H1 (cell line): ENCODE data around the gene APAF1. TPM values are rescaled to one million over a fixed set of nuclear protein-coding genes. Genes with fewer than 3 reads are reported as not detected.

ENCODE experiments used
- CTCF ChIA-PET: fragments of 300-600 bp; sonication (Branson Sonifier 250); formaldehyde crosslinking; loops from one replicate; lab custom pipeline; 2021; ENCODE audit not compliant: partially characterized antibody; lab: Charles Lee
- POLR2A ChIA-PET: fragments of 300-600 bp; sonication (Branson Sonifier 250); formaldehyde crosslinking; loops from one replicate; lab custom pipeline; 2021; ENCODE audit warnings: inconsistent platforms; ENCODE audit not compliant: partially characterized antibody; lab: Charles Lee
- DNase-seq, 2 experiments: peaks; one replicate each; pipeline versions ENCODE4 v3.0.0 to v3.0.0-alpha.2; 2010 to 2022; ENCODE audit warnings: low spot score in 2 of 2, low read depth in 1 of 2, mixed read lengths in 1 of 2
- FAIRE-seq: peaks from 2 replicates; lab custom pipeline; 2011; peaks lifted over from hg19 to GRCh38; lab: Jason Lieb, UNC
- H2AFZ ChIP-seq: 2 replicates; pipeline ENCODE4 v1.8.1; 2012; ENCODE audit warnings: low read length, inconsistent platforms
- H2AK5ac ChIP-seq: 2 replicates; pipeline ENCODE4 v1.6.1; 2013; ENCODE audit warnings: low read depth, low read length
- H2BK120ac ChIP-seq: replicated peaks from 2 replicates; pipeline ENCODE3; 2013; ENCODE audit warnings: low read depth, low read length, inconsistent platforms
- H2BK12ac ChIP-seq: 2 replicates; pipeline ENCODE4 v1.6.1; 2013; ENCODE audit warnings: low read depth, low read length
- H2BK15ac ChIP-seq: 2 replicates; pipeline ENCODE4 v1.6.1; 2013; ENCODE audit warnings: low read length
- H2BK20ac ChIP-seq: 2 replicates; pipeline ENCODE4 v1.6.1; 2013; ENCODE audit warnings: low read length
- H2BK5ac ChIP-seq: 2 replicates; pipeline ENCODE4 v1.6.1; 2013; ENCODE audit warnings: low read depth, low read length
- H3K14ac ChIP-seq: 2 replicates; pipeline ENCODE4 v1.6.1; 2013; ENCODE audit warnings: inconsistent platforms; ENCODE audit not compliant: insufficient read length
- H3K18ac ChIP-seq: 2 replicates; pipeline ENCODE4 v1.6.1; 2013; ENCODE audit warnings: low read length; ENCODE audit errors: extremely low read depth
- H3K23ac ChIP-seq: 2 replicates; pipeline ENCODE4 v1.6.1; 2013; ENCODE audit warnings: inconsistent platforms; ENCODE audit not compliant: insufficient read length
- H3K23me2 ChIP-seq: 2 replicates; pipeline ENCODE4 v1.6.1; 2013; ENCODE audit warnings: low read depth, low read length
- H3K27ac ChIP-seq: 2 replicates; pipeline ENCODE4 v1.6.1; 2011; ENCODE audit warnings: low read depth, low read length, inconsistent platforms
- H3K27me3 ChIP-seq, 4 experiments: replicated peaks in 1 of 4; 1 replicate in 1 of 4; 2 replicates in 3 of 4; pipeline versions ENCODE4 v1.6.1 to v1.8.1; 2011 to 2013; ENCODE audit warnings: low read length in 3 of 4, mild to moderate bottlenecking in 3 of 4, inconsistent platforms in 2 of 4, mixed read lengths in 2 of 4, moderate library complexity in 1 of 4; ENCODE audit not compliant: control insufficient read depth in 3 of 4, insufficient read depth in 3 of 4; ENCODE audit errors: extremely low read depth in 1 of 4
- H3K36me3 ChIP-seq, 4 experiments: 2 replicates each; pipeline versions ENCODE4 v1.6.1 to v1.8.1; 2011 to 2013; ENCODE audit warnings: mild to moderate bottlenecking in 4 of 4, low read length in 3 of 4, moderate library complexity in 2 of 4, control low read depth in 1 of 4, inconsistent platforms in 1 of 4; ENCODE audit not compliant: insufficient read depth in 4 of 4, control insufficient read depth in 2 of 4
- H3K4ac ChIP-seq: replicated peaks from 2 replicates; pipeline ENCODE3; 2013; ENCODE audit warnings: low read length, low read depth, mixed read lengths, inconsistent platforms; ENCODE audit not compliant: insufficient read length
- H3K4me1 ChIP-seq, 4 experiments: replicated peaks in 1 of 4; 1 replicate in 1 of 4; 2 replicates in 3 of 4; pipeline versions ENCODE4 v1.6.1 to v1.8.1; 2011 to 2013; ENCODE audit warnings: low read length in 3 of 4, inconsistent platforms in 2 of 4, mixed read lengths in 1 of 4; ENCODE audit not compliant: insufficient read depth in 4 of 4, control insufficient read depth in 3 of 4
- H3K4me2 ChIP-seq, 2 experiments: 2 replicates each; pipeline versions ENCODE4 v1.6.1 to v1.8.1; 2011 to 2013; ENCODE audit warnings: low read depth in 2 of 2, low read length in 2 of 2, control low read depth in 1 of 2, inconsistent platforms in 1 of 2, mild to moderate bottlenecking in 1 of 2; ENCODE audit not compliant: insufficient read depth in 1 of 2
- H3K4me3 ChIP-seq, 4 experiments: fragments of 200-600, 300-600 bp in 1 of 4; sonication (generic), shearing (Covaris generic), sonication (Bioruptor Twin) in 1 of 4; 2 replicates each; pipeline versions ENCODE4 v1.5.1 to v1.8.1; 2011 to 2016; ENCODE audit warnings: low read length in 4 of 4, low read depth in 3 of 4, control low read depth in 2 of 4, inconsistent platforms in 2 of 4, mild to moderate bottlenecking in 2 of 4, mixed read lengths in 1 of 4, moderate library complexity in 1 of 4; ENCODE audit not compliant: insufficient read depth in 2 of 4; ENCODE audit errors: extremely low read depth in 1 of 4
- H3K56ac ChIP-seq: replicated peaks from 2 replicates; pipeline ENCODE3; 2013; ENCODE audit warnings: low read depth, mild to moderate bottlenecking, mixed read lengths, low read length, inconsistent platforms; ENCODE audit not compliant: insufficient read length
- H3K79me1 ChIP-seq: 2 replicates; pipeline ENCODE4 v1.6.1; 2013; ENCODE audit warnings: low read depth, low read length, control low read depth
- H3K79me2 ChIP-seq, 2 experiments: 2 replicates each; pipeline versions ENCODE4 v1.6.1 to v1.8.1; 2012 to 2013; ENCODE audit warnings: low read length in 2 of 2, mild to moderate bottlenecking in 2 of 2, inconsistent platforms in 1 of 2; ENCODE audit not compliant: insufficient read depth in 2 of 2, control insufficient read depth in 1 of 2
- H3K9ac ChIP-seq, 4 experiments: replicated peaks in 1 of 4; 1 replicate in 1 of 4; 2 replicates in 3 of 4; pipeline versions ENCODE4 v1.6.1 to v1.8.1; 2011 to 2013; ENCODE audit warnings: low read depth in 3 of 4, low read length in 3 of 4, control low read depth in 2 of 4, mild to moderate bottlenecking in 2 of 4, moderate library complexity in 2 of 4, inconsistent platforms in 1 of 4; ENCODE audit errors: extremely low read depth in 1 of 4
- H3K9me3 ChIP-seq, 2 experiments: 2 replicates each; pipeline versions ENCODE4 v1.6.1 to v1.8.1; 2012 to 2013; ENCODE audit warnings: mild to moderate bottlenecking in 2 of 2, moderate library complexity in 2 of 2, control low read depth in 1 of 2, inconsistent platforms in 1 of 2, low read depth in 1 of 2, low read length in 1 of 2, mixed read lengths in 1 of 2; ENCODE audit not compliant: insufficient read depth in 2 of 2
- H4K20me1 ChIP-seq, 2 experiments: replicated peaks in 1 of 2; 2 replicates each; pipeline versions ENCODE3 to v1.8.1; 2011 to 2013; ENCODE audit warnings: inconsistent platforms in 2 of 2, low read length in 2 of 2, mild to moderate bottlenecking in 1 of 2; ENCODE audit not compliant: insufficient read depth in 2 of 2, control insufficient read depth in 1 of 2
- H4K5ac ChIP-seq: 2 replicates; pipeline ENCODE4 v1.6.1; 2013; ENCODE audit warnings: low read length, low read depth, mixed read lengths, inconsistent platforms; ENCODE audit not compliant: insufficient read length
- H4K8ac ChIP-seq: 2 replicates; pipeline ENCODE4 v1.8.0; 2013; ENCODE audit warnings: mild to moderate bottlenecking, moderate library complexity, low read length, inconsistent platforms; ENCODE audit not compliant: insufficient read depth; ENCODE audit errors: extremely low read depth
- H4K91ac ChIP-seq: replicated peaks from 2 replicates; pipeline ENCODE3; 2013; ENCODE audit warnings: low read length, mixed read lengths, inconsistent platforms; ENCODE audit not compliant: insufficient read length
- MAFK ChIP-seq: IDR thresholded peaks from 2 replicates; pipeline ENCODE4 v1.6.1; 2012; ENCODE audit warnings: low read depth, mild to moderate bottlenecking, improper control_type of control experiment, low read length
- WGBS, 2 experiments: shearing (Covaris generic) in 1 of 2; methylation state at CpG; one replicate each; pipeline versions ENCODE4 v1.1.6 to v1.1.7; 2013 to 2015; ENCODE audit warnings: low lambda C conversion rate in 2 of 2, mixed read lengths in 2 of 2, inconsistent platforms in 1 of 2, low coverage in 1 of 2, missing lambda C conversion rate in 1 of 2; ENCODE audit not compliant: insufficient replicate concordance in 2 of 2, insufficient coverage in 1 of 2, insufficient read length in 1 of 2; ENCODE audit errors: extremely low coverage in 1 of 2, missing lambda C conversion rate in 1 of 2; 5-methylcytosine and 5-hydroxymethylcytosine counted together
- polyA plus RNA-seq, 7 experiments: library from polyadenylated mRNA; depleted of rRNA in 3 of 7; stranded (reverse) in 5 of 7; unstranded in 2 of 7; fragments of >200 nt in 5 of 7; fragments of 200-250 nt in 2 of 7; gene quantifications; 1 replicate in 5 of 7; 2 replicates in 1 of 7; 4 replicates in 1 of 7; pipeline versions ENCODE4 v1.2.1 to v1.2.3, GENCODE V29; 2011 to 2013; ENCODE audit warnings: missing spikeins in 2 of 7, mixed read lengths in 2 of 7
- total RNA-seq: library from RNA; stranded (reverse); fragmentation: NEBNext Ultra II Directional; extraction: Animal tissue kit (Norgen Biotek cat#: 25700); gene quantifications from 2 replicates; pipeline ENCODE4 v1.2.1, GENCODE V29; 2021

The APAF1 gene
- total and polyA plus RNA-seq, 2 of the 8 experiments (the other 6 are each of a cell fraction or from before 2014, with no cell fraction given) = 4.7 to 22.6 TPM

DNA sequence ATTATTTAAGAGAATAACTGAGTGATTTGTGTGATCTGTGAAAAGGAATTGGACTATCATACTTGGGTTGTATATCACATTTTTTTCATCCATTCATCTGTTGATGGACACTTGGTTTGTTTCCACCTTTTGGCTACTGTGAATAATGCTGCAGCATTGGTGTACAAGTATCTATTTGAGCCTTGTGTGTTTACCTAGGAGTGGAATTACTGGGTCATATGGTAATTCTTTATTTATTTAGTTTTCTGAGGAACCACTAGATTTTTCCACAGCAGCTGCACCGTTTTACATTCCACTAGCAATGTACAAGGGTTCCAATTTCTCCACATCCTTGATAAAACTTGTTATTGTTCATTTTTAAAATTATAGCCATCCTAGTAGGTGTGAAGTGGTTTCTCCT is 56.1 kb downstream of the APAF1 start:
- no peaks in the 10 kb centered on the region for H3K27me3 ChIP-seq
- no peak overlapping the region for H3K4me3 ChIP-seq
- no peak overlapping the region for H3K4ac ChIP-seq
- H3K9ac ChIP-seq = no peak overlapping the region
- no peak overlapping the region for H2AK5ac ChIP-seq
- no peak overlapping the region for H4K91ac ChIP-seq
- H3K18ac ChIP-seq = no peak overlapping the region
- H2BK12ac ChIP-seq = no peak overlapping the region
- H2BK15ac ChIP-seq = no peak overlapping the region
- no peak overlapping the region for H3K56ac ChIP-seq
- no peak for TF ChIP-seq MAFK
- no peak overlapping the region for H4K5ac ChIP-seq
- H3K27ac ChIP-seq = no peak overlapping the region
- no peak overlapping the region for H2BK20ac ChIP-seq
- H3K36me3 ChIP-seq = peaks cover 0 to 4% (median 0%) of the 10 kb centered on the region in 4 experiments; a peak in 2 of 8 replicates
- no peak overlapping the region for H2BK120ac ChIP-seq
- H4K8ac ChIP-seq = no peak overlapping the region
- POLR2A ChIA-PET = no interaction called here
- WGBS, 2 experiments = 90% methylated on average over 1 of the region's 1 CpG; no CpG with 5 or more reads in 1 of the 2 experiments
- CTCF ChIA-PET = interaction anchor here (0.7 kb wide), 1 partner anchor 24 kb away, joined by 3 read pairs; no protein-coding TSS in a partner anchor
- H3K4me1 ChIP-seq = peaks cover 0 to 5% (median 4%) of the 10 kb centered on the region in 4 experiments; a peak in 2 of 7 replicates
- H3K23me2 ChIP-seq = 0 out of 2 replicates have a peak, but pooled peaks cover 2% of the 10 kb centered on the region
- no peaks in the 10 kb centered on the region for H3K79me2 ChIP-seq
- no peaks in the 10 kb centered on the region for H3K79me1 ChIP-seq
- no peak overlapping the region for H3K14ac ChIP-seq
- H3K4me2 ChIP-seq = no peak overlapping the region
- FAIRE-seq (no peak), DNase-seq (no peak)
- no peaks in the 10 kb centered on the region for H3K9me3 ChIP-seq
- no peak overlapping the region for H2BK5ac ChIP-seq
- H2AFZ ChIP-seq = no peak overlapping the region
- H4K20me1 ChIP-seq = peaks cover 0 to 2% of the 10 kb centered on the region in 2 experiments
- H3K23ac ChIP-seq = no peak overlapping the region
